Astrocyte (in vitro differentiated cells and primary cell): ENCODE data around the gene ZBTB44. TPM values are rescaled to one million over a fixed set of nuclear protein-coding genes. Genes with fewer than 3 reads are reported as not detected.

ENCODE experiments used
- DNase-seq: peaks from one replicate; pipeline ENCODE4 v3.0.0-alpha.2; 2010; ENCODE audit warnings: low read depth
- FAIRE-seq: peaks from 2 replicates; lab custom pipeline; 2011; peaks lifted over from hg19 to GRCh38; lab: Jason Lieb, UNC
- H2AFZ ChIP-seq: 2 replicates; pipeline ENCODE4 v1.6.0; 2012; ENCODE audit warnings: low read depth, low read length, inconsistent platforms
- H3K27ac ChIP-seq: 2 replicates; pipeline ENCODE4 v1.5.1; 2011; ENCODE audit warnings: low read depth, low read length, inconsistent platforms
- H3K27me3 ChIP-seq: 2 replicates; pipeline ENCODE4 v1.6.0; 2011; ENCODE audit warnings: low read length, inconsistent platforms; ENCODE audit not compliant: insufficient read depth
- H3K36me3 ChIP-seq: 2 replicates; pipeline ENCODE4 v1.5.1; 2011; ENCODE audit warnings: low read length, inconsistent platforms; ENCODE audit not compliant: insufficient read depth
- H3K4me1 ChIP-seq: 2 replicates; pipeline ENCODE4 v1.5.1; 2011; ENCODE audit warnings: low read length, inconsistent platforms; ENCODE audit not compliant: insufficient read depth
- H3K4me2 ChIP-seq: 2 replicates; pipeline ENCODE4 v1.6.0; 2012; ENCODE audit warnings: low read length, inconsistent platforms
- H3K4me3 ChIP-seq: 2 replicates; pipeline ENCODE4 v1.5.1; 2011; ENCODE audit warnings: low read depth, mild to moderate bottlenecking, low read length, inconsistent platforms; ENCODE audit not compliant: insufficient read depth
- H3K79me2 ChIP-seq: 2 replicates; pipeline ENCODE4 v1.6.0; 2012; ENCODE audit warnings: mild to moderate bottlenecking, low read length, inconsistent platforms; ENCODE audit not compliant: insufficient read depth
- H3K9ac ChIP-seq: 2 replicates; pipeline ENCODE4 v1.6.0; 2012; ENCODE audit warnings: mild to moderate bottlenecking, low read length, inconsistent platforms
- H3K9me3 ChIP-seq: 2 replicates; pipeline ENCODE4 v1.5.1; 2012; ENCODE audit warnings: low read depth, mild to moderate bottlenecking, low read length, inconsistent platforms; ENCODE audit not compliant: insufficient read depth
- H4K20me1 ChIP-seq: 2 replicates; pipeline ENCODE4 v1.6.0; 2012; ENCODE audit warnings: low read length, inconsistent platforms; ENCODE audit not compliant: insufficient read depth
- H3K27ac Mint-ChIP-seq: one replicate; pipeline ENCODE4 v1.8.0; 2021; ENCODE audit warnings: mild to moderate bottlenecking, mixed read lengths; ENCODE audit not compliant: unreplicated experiment
- H3K27me3 Mint-ChIP-seq: one replicate; pipeline ENCODE4 v1.8.0; 2021; ENCODE audit warnings: low read depth, mixed read lengths; ENCODE audit not compliant: unreplicated experiment
- H3K36me3 Mint-ChIP-seq: one replicate; pipeline ENCODE4 v1.8.0; 2021; ENCODE audit warnings: low read depth, mixed read lengths; ENCODE audit not compliant: unreplicated experiment
- H3K4me1 Mint-ChIP-seq: one replicate; pipeline ENCODE4 v1.8.0; 2021; ENCODE audit warnings: low read depth, mixed read lengths; ENCODE audit not compliant: unreplicated experiment
- H3K4me3 Mint-ChIP-seq: one replicate; pipeline ENCODE4 v1.8.0; 2021; ENCODE audit warnings: mild to moderate bottlenecking, moderate library complexity, mixed read lengths; ENCODE audit not compliant: unreplicated experiment
- H3K9me3 Mint-ChIP-seq: one replicate; pipeline ENCODE4 v1.8.0; 2021; ENCODE audit warnings: mild to moderate bottlenecking, mixed read lengths; ENCODE audit not compliant: unreplicated experiment
- EZH2 ChIP-seq: IDR thresholded peaks from 2 replicates; pipeline ENCODE4 v1.6.1; 2012; ENCODE audit warnings: mild to moderate bottlenecking, low read length, inconsistent platforms; ENCODE audit not compliant: insufficient read depth
- total RNA-seq: library from RNA; stranded (reverse); gene quantifications from 2 replicates; pipeline ENCODE4 v1.2.1, GENCODE V29; 2021
- TF ChIP-seq, protein P1 (sequence below): IDR thresholded peaks from 2 replicates; pipeline ENCODE4 v1.5.1; 2011; ENCODE audit warnings: low read depth, mild to moderate bottlenecking, inconsistent platforms, low read length, moderate library complexity; ENCODE audit not compliant: insufficient read depth

The ZBTB44 gene
- total RNA-seq, 1 donor from 2014 or later, result 25.3 TPM

DNA sequence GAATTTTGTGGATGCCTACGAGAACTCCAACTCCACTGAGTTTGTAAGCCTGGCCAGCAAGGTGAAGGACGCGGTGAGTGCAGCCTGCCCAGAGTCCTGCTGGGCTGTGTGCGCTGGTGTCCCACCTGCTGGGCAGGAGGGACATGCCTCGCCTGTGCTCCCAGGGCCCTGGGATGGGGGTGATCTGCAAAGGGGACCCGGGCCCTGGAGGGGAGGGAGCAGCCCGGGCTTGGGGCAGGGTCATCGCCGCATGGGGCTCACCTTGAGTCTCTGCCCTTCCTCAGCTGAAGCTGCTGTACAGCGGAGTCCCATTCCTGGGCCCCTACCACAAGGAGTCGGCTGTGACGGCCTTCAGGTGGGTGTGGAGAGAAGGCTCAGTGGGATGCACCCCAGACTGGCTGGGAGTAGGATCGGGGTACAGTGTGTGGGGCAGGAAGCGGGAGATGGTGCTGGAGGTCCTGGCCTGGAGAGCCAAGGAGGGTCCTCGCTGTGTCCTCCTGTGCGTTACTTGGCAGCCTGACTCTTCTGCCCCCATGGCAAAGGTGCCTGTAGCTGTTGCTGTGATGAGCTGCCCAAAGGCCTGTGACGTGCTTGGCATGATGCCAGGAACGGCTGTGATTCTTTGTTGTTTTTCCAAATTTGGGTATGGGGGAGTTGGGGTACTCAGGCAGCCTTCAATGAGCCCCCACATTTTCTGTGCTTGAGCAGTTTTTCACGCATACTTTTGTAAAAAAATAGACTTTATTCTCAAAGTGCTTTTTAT is 126.0 kb downstream of the ZBTB44 start:
- no peak overlapping the region for H3K4me2 ChIP-seq
- no peak for TF ChIP-seq EZH2
- TF ChIP-seq, protein P1, sequence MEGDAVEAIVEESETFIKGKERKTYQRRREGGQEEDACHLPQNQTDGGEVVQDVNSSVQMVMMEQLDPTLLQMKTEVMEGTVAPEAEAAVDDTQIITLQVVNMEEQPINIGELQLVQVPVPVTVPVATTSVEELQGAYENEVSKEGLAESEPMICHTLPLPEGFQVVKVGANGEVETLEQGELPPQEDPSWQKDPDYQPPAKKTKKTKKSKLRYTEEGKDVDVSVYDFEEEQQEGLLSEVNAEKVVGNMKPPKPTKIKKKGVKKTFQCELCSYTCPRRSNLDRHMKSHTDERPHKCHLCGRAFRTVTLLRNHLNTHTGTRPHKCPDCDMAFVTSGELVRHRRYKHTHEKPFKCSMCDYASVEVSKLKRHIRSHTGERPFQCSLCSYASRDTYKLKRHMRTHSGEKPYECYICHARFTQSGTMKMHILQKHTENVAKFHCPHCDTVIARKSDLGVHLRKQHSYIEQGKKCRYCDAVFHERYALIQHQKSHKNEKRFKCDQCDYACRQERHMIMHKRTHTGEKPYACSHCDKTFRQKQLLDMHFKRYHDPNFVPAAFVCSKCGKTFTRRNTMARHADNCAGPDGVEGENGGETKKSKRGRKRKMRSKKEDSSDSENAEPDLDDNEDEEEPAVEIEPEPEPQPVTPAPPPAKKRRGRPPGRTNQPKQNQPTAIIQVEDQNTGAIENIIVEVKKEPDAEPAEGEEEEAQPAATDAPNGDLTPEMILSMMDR, result no peak
- H3K27ac Mint-ChIP-seq, result no peak overlapping the region
- H3K9me3 ChIP-seq, result no peaks in the 10 kb centered on the region
- H3K4me1 Mint-ChIP-seq, result no peaks in the 10 kb centered on the region
- H3K9me3 Mint-ChIP-seq, result peaks cover 3% of the 10 kb centered on the region
- no peaks in the 10 kb centered on the region for H3K36me3 Mint-ChIP-seq
- no peaks in the 10 kb centered on the region for H3K4me1 ChIP-seq
- H3K27me3 Mint-ChIP-seq, result peaks cover 8% of the 10 kb centered on the region
- no peaks in the 10 kb centered on the region for H4K20me1 ChIP-seq
- no peak for FAIRE-seq
- H3K27ac ChIP-seq, result no peak overlapping the region
- H3K79me2 ChIP-seq, result no peaks in the 10 kb centered on the region
- H3K36me3 ChIP-seq, result no peaks in the 10 kb centered on the region
- no peak for DNase-seq
- H2AFZ ChIP-seq, result no peak overlapping the region
- H3K9ac ChIP-seq, result no peak overlapping the region
- no peaks in the 10 kb centered on the region for H3K27me3 ChIP-seq
- no peak overlapping the region for H3K4me3 Mint-ChIP-seq
- no peak overlapping the region for H3K4me3 ChIP-seq

DNA sequence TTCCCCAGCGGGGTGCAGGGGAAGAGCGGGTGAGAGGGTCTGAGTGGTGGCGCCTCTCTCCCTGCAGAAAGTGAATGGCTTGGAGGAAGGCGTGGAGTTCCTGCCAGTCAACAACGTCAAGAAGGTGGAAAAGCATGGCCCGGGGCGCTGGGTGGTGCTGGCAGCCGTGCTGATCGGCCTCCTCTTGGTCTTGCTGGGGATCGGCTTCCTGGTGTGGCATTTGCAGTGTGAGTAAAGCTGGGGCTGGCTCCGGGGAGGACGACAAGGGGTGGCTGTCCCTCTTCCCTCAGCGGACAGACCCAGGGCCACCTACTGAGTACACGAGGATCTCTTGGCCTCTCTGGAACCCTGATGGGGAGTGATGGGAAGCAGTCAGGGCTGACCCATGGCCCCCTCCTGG is 126.7 kb downstream of the ZBTB44 start:
- Histone ChIP-seq H3K36me3 (no peaks in the 10 kb centered on the region), H3K9me3 (no peaks in the 10 kb centered on the region), H2AFZ (no peak overlapping the region), H3K79me2 (no peaks in the 10 kb centered on the region), H3K27ac (no peak overlapping the region), H3K4me3 (no peak overlapping the region), H3K4me1 (no peaks in the 10 kb centered on the region), H4K20me1 (no peaks in the 10 kb centered on the region), H3K9ac (no peak overlapping the region), H3K4me2 (no peak overlapping the region), H3K27me3 (no peaks in the 10 kb centered on the region)
- DNase-seq (no peak), FAIRE-seq (no peak)
- no peak overlapping the region for H3K27ac Mint-ChIP-seq
- TF ChIP-seq, protein P1, result no peak
- no peak for TF ChIP-seq EZH2
- no peak overlapping the region for H3K4me3 Mint-ChIP-seq
- H3K36me3 Mint-ChIP-seq, result no peaks in the 10 kb centered on the region
- no peaks in the 10 kb centered on the region for H3K4me1 Mint-ChIP-seq
- H3K27me3 Mint-ChIP-seq, result peaks cover 8% of the 10 kb centered on the region
- H3K9me3 Mint-ChIP-seq, result peaks cover 3% of the 10 kb centered on the region

- Histone ChIP-seq H3K4me3 (no peak overlapping the region), H3K4me2 (no peak overlapping the region), H3K27me3 (no peaks in the 10 kb centered on the region), H3K27ac (no peak overlapping the region), H3K9ac (no peak overlapping the region), H3K36me3 (no peaks in the 10 kb centered on the region), H3K79me2 (no peaks in the 10 kb centered on the region), H3K9me3 (no peaks in the 10 kb centered on the region), H3K4me1 (no peaks in the 10 kb centered on the region), H4K20me1 (no peaks in the 10 kb centered on the region), H2AFZ (no peak overlapping the region)
- H3K27me3 Mint-ChIP-seq, result peaks cover 8% of the 10 kb centered on the region
- TF ChIP-seq EZH2, result no peak
- TF ChIP-seq, protein P1, result no peak
- H3K36me3 Mint-ChIP-seq, result no peaks in the 10 kb centered on the region
- no peak overlapping the region for H3K4me3 Mint-ChIP-seq
- H3K27ac Mint-ChIP-seq, result no peak overlapping the region
- FAIRE-seq, result no peak
- H3K4me1 Mint-ChIP-seq, result peaks cover 2% of the 10 kb centered on the region
- no peak for DNase-seq
- H3K9me3 Mint-ChIP-seq, result peaks cover 3% of the 10 kb centered on the region
These were observed 127.6 kb downstream of the ZBTB44 start for GRCh38 chr11:130187096-130187495.
